Right lung (tissue), 10 donors: ENCODE measurements around the gene RXRA. TPM values are rescaled to one million over a fixed set of nuclear protein-coding genes. Genes with fewer than 3 reads are reported as not detected.

Experiments used
- DNase-seq, 2 donors: peaks; one replicate each; pipeline ENCODE4 v3.0.0-alpha.2; 2013
- long read RNA-seq, 8 donors: transcript quantifications; one replicate each; lab custom pipeline, GENCODE V29; 2026
- polyA plus RNA-seq, 5 donors: library from polyadenylated mRNA; unstranded; fragments of 120-200 nt; gene quantifications; one replicate each; pipeline versions ENCODE4 v1.2.1 to v1.2.3, GENCODE V29; 2013; ENCODE audit warnings: inconsistent platforms in 1 of 5, low replicate concordance in 1 of 5; ENCODE audit not compliant: insufficient read length in 5 of 5, insufficient read depth in 1 of 5

Gene RXRA
- polyA plus RNA-seq = 10 to 100 TPM; 34.3 to 68.9 (median 47.8) TPM
- long read RNA-seq, donor 1, transcript RXRA-202 (10 exons, 1,846 nt) = major isoform, 6 of 15 reads
- long read RNA-seq, donor 1, partial matches to known transcripts = 9 of 15 reads
- long read RNA-seq, donor 1, other reads (novel, unspliced or antisense) = 0 of 15 reads
- long read RNA-seq, donor 2, transcript RXRA-202 (10 exons, 1,846 nt) = major isoform, 11 of 11 reads
- long read RNA-seq, donor 2, partial matches to known transcripts = 0 of 11 reads
- long read RNA-seq, donor 2, other reads (novel, unspliced or antisense) = 0 of 11 reads
- long read RNA-seq, donor 3, partial matches to known transcripts = 9 of 11 reads
- long read RNA-seq, donor 3, other reads (novel, unspliced or antisense) = 0 of 11 reads
- long read RNA-seq, donor 4, partial matches to known transcripts = 5 of 7 reads
- long read RNA-seq, donor 4, other reads (novel, unspliced or antisense) = 0 of 7 reads
- long read RNA-seq, donor 5, partial matches to known transcripts = 11 of 14 reads
- long read RNA-seq, donor 5, other reads (novel, unspliced or antisense) = 0 of 14 reads
- long read RNA-seq, donor 6, transcript RXRA-202 (10 exons, 1,846 nt) = major isoform, 14 of 20 reads
- long read RNA-seq, donor 6, partial matches to known transcripts = 6 of 20 reads
- long read RNA-seq, donor 6, other reads (novel, unspliced or antisense) = 0 of 20 reads
- long read RNA-seq, donor 7, transcript RXRA-202 (10 exons, 1,846 nt) = major isoform, 15 of 15 reads
- long read RNA-seq, donor 7, partial matches to known transcripts = 0 of 15 reads
- long read RNA-seq, donor 7, other reads (novel, unspliced or antisense) = 0 of 15 reads
- long read RNA-seq, donor 8, partial matches to known transcripts = 0 of 4 reads
- long read RNA-seq, donor 8, other reads (novel, unspliced or antisense) = 0 of 4 reads

GRCh38 chr9:134325813-134326723 lies at the start of gene RXRA:
Gene RXRA, plus strand, starts transcription at chr9:134326455. Its CDS starts 177 bp downstream, at chr9:134326632.
- peak; percentile 84 to 87 for DNase-seq

GRCh38 chr9:134278286-134278685 lies 48.0 kb upstream of the RXRA start:
- no peak for DNase-seq

- DNase-seq = no peak
These were observed 47.1 kb upstream of the RXRA start for GRCh38 chr9:134278974-134279640.

DNA sequence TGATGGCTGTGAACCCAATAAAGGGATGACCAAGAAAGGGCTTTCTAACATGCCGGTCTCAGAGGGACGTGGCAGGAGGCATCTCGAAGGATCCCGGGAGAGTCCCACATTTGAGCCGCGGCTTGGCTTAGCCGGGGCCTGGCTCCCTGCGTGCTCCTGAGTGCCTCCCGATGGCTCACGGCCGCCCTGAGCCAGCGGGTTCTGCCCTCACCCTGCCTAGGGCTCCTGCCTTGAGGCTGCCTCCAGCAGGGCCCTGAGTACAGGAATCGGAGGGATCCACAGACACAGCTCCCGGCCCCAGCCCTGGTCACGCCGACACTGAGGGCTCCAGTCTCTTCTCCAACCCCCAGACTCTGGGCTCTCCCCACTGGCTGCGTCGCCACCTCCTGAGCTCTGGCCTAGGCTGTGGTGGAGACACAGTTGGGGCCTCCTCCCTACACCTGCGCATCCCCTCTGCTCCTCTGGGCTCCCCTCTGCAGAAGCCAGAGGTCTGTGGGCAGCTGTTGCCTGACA lies 44.1 kb upstream of the RXRA start:
- no peak for DNase-seq

DNA sequence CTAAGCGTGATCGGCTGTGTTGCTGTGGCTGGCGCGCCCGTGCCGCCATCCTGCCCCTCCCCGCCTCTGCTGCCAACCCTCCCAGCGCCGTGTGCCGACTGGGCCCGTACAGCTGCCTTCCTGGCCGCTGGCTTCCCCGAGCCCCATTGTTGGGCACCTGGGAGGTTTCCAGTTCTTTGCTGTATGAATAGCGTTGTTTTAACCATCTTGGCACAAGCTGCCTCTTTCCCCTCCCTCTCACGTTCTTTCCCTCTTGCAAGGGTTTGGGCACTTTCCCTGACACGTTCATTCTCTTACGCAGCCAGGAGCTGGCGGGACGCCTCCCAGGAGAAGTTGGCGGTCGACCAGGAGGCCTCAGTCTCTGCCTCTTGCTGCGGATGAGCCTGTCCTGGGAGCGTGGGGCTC lies 43.1 kb upstream of the RXRA start:
- DNase-seq = peak; percentile 82 to 86

- no peak for DNase-seq
These were observed 42.5 kb upstream of the RXRA start for GRCh38 chr9:134283692-134284265.

GRCh38 chr9:134284273-134284672 lies 42.0 kb upstream of the RXRA start:
- no peak for DNase-seq

GRCh38 chr9:134284741-134285140 lies 41.5 kb upstream of the RXRA start:
- no peak for DNase-seq

- DNase-seq = no peak
These were observed 40.9 kb upstream of the RXRA start for GRCh38 chr9:134285215-134285845.

DNA sequence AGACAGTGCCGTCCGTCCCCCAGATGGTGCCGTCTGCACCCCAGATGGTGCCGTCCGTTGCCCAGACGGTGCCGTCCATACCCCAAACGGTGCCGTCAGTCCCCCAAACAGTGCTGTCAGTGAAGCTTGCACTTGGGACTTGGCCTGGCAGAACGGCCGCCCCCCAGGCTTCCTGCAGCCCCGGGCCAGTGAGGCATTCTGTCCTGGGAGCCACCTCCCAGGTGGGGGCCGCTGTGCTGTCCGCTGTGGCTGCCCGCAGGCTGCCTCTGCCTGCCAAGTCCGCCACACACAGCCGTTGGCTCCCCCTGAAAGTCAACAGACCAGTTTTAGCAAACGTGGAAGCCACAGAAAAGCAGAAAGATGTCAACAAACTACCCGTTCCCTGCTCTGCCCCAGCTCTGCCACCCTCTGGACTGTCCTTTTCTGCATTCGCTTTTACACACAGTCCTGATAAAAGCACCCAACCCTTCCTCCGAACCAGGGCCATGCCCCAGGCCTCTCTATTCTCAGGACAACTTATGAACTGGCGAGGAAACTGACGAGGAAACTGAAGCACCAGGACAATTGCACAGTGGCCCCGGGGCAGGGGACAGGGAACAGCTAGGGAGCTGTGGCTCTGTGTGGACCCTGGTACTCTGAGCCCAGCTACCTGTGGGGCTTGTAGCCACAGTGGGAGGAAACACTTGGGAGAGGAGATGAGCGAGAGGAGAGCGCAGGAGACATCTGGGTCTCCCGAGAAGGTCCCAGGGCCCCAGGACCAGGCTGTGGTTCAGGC lies 39.6 kb upstream of the RXRA start:
- DNase-seq = no peak

DNA sequence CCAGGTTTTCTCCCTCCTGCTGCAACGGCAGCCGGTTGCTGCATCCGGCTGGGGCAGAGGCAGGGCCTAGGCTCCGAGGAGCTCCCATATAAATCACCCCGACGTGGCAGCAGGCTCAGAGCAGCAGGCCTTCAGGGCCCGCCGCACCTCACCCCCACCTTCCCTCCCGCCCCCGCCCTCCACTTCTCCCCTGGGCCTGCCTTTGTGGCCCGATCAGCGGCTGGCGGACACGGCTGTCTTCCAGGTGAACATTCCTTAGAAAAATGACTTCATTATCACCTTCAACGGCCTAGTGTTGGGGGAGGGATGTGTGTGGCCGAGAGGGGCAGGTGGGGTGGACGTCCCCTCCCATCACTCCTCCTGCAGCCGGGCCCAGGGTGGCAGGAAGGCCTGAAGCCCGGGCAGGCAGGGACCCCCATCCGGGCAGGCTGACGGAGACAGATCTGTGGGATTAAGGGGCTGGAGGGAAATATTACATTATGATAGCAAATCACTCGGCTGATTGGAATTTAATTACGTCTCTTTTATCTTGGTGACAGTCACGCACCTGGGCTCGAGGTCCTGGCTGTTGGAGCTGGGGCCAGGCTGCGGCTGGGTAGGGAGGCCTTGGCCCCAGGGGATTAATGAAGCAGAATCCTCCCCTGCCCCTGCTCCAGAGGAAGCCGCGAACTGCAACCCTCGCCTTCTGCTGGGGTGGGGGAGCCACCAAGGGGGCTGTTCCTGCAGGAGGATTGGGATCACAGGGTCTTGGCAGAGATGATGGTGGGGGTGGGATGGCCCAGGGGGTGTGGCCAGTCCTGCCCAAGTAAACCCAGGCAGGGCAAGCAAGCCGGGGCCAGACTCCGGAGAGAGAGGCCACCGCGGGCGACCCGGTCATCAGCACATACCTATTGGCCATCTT lies 38.4 kb upstream of the RXRA start:
- no peak for DNase-seq

DNA sequence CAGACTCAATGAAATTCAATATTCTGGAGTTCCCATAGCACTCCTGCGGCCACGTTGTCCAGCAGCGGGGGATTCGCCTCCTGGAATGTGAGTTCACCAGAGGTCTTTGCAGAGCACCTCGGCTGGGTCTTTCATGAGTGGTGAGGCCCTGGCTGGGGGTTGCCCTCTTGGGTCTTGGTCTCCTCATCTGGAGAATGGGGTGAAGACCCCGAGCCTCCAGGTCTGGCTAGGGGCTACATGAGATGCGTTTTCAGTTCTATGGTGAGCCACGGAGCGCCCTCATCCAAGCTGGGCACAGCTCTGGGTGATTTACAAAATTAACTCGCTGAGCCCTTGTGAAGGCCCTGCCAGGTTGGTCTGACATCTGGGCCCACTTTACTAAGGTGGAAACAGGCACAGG lies 37.5 kb upstream of the RXRA start:
- no peak for DNase-seq

GRCh38 chr9:134289241-134289875 lies 36.9 kb upstream of the RXRA start:
- DNase-seq = no peak

DNA sequence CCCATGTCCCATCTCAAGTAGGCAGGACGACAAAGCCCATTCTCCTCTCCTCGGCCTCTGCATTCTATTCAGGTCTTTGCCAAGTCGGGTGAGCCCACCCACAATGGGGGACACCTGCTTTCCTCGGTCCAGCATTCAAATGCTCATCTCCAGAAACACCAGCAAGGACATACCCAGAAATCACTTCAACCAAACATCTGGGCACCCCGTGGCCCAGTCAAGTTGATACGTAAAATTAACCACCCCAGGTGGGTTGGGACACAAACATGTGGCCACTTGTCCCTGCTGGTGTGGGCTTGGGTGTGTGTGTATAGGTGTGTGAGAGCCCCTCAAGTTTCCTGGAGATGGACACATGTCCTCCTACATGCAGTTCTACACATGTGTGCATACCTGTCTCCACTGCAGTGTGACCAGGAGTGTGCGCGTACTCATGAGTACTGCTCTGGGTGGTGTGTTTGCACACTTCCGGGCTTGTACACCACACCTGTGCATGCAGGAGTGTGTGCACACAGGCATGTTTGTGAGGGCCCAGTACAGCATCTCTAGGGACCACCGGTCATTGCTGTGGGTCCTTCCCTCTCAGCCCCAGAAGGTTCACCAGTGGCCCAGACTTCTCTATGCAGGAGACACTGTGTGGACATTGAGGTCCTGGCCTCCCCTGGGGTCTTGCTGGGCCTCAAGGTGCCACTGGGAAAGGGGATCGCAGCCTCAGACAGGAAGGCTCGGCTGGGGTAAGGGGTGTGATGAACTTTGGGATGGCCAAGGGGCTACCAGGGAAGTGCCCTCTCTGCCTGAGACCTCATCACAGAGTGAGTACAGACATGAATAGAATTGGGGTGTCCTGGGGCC lies 35.4 kb upstream of the RXRA start:
- DNase-seq = no peak

DNA sequence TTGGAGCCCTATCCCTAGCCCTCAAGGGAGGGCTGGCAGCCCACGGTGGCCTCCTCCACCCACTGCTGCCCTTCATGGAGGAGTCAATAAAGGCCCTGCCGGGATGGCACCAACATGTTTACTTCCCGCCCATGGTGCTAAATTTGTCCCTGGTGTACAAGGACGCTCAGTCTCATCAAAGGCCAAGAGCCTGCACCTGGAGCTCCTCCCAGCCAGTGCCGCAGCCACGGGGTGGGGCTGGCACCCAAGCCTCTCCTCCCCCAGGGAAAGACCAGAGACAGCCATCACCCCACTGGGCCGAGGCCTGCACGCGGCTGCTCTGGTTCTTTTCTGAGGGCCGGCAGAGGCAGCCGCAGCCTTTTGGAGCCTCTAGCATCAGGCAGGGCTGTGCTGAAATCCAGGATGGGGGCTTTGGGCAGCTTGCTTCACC lies 34.8 kb upstream of the RXRA start:
- DNase-seq = no peak
